ENCODE data around the gene CNTNAP4. TPM values are rescaled to one million over a fixed set of nuclear protein-coding genes. Genes with fewer than 3 reads are reported as not detected.

CNTNAP4 gene
- total and polyA plus RNA-seq, 10 of the 15 experiments (the other 5 are each of a cell fraction or from before 2014, with no cell fraction given) = 0.45 to 1.9 (median 0.90) TPM

DNA sequence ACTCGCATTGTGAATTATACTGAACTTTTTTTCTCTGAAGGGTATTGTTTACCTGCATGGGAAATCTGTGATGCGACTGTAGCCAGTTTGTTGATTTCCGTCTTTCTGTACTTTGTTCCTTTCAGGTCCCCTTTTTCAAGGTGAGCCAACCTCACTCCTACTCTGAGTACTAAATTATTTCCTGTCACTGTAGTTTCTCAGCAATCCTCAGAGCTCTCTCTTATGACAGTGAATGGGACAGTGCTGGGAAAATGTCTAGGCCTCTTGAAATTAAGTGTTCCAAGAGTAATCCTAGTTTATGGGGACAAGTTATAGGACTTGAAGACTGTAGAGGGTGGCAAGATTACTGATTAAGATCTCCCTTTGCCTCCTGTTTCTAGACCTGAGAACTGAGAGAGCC, 167.6 kb downstream of the CNTNAP4 start:
- Histone ChIP-seq H3K27me3 (replicated peaks in 1 of 2; ENCODE audit: control insufficient read depth in 2 of 2, insufficient read depth in 2 of 2, low read length in 1 of 2) (no peaks in the 10 kb centered on the region), H3K4me2 (ENCODE audit: control insufficient read depth, insufficient read depth) (no peak overlapping the region), H4K20me1 (ENCODE audit: control insufficient read depth, insufficient read depth) (no peaks in the 10 kb centered on the region), H2AFZ (ENCODE audit: control insufficient read depth, low read depth, low read length) (no peak overlapping the region), H3K4me1 (ENCODE audit: control insufficient read depth, insufficient read depth, low read length) (no peaks in the 10 kb centered on the region), H3K79me2 (ENCODE audit: control insufficient read depth, insufficient read depth, low read length) (no peaks in the 10 kb centered on the region), H3K27ac (ENCODE audit: control insufficient read depth, insufficient read depth) (no peak overlapping the region), H3K9me3 (replicated peaks; ENCODE audit: control insufficient read depth, insufficient read depth, low read length) (no peaks in the 10 kb centered on the region), H3K4me3 (no peak overlapping the region), H3K9ac (ENCODE audit: control insufficient read depth, insufficient read depth, low read length) (no peak overlapping the region), H3K36me3 (ENCODE audit: control insufficient read depth in 2 of 2, insufficient read depth in 2 of 2, low read length in 1 of 2) (no peaks in the 10 kb centered on the region)
- WGBS (ENCODE audit: insufficient coverage, insufficient replicate concordance, low lambda C conversion rate, missing lambda C conversion rate) = 44% methylated on average over 2 of the region's 3 CpGs
- TF ChIP-seq EP300 (IDR thresholded peaks at IDR 0.05; ENCODE audit: borderline replicate concordance in 1 of 2, control insufficient read depth in 1 of 2, low read depth in 2 of 2, low read length in 2 of 2) = no peak
- no peak for TF ChIP-seq SRF (IDR thresholded peaks at IDR 0.05; ENCODE audit: low read depth in 2 of 2, low read length in 2 of 2)
- no peak for TF ChIP-seq CHD4 (IDR thresholded peaks at IDR 0.05)
- no peak for TF ChIP-seq SMARCA5 (IDR thresholded peaks at IDR 0.05)
- DNase-seq (ENCODE audit: low read depth, low spot score) (no peak), FAIRE-seq (no peak), ATAC-seq (no peak)
- POLR2A ChIA-PET = no interaction called here
- BruUV-seq (replicated peaks) = no TSS peak
- in situ Hi-C loops (cut with MboI) = no loop called here
- CTCF ChIA-PET = no interaction called here
- intact Hi-C loops (cut with micrococcal nuclease; ENCODE audit: unreplicated experiment) = no loop called here
- SMC1A ChIA-PET (ENCODE audit: uncharacterized antibody, unreplicated experiment) = interaction anchor here (0.8 kb wide), 1 partner anchor 14 kb away, joined by 3 read pairs; no protein-coding TSS in a partner anchor
- RAD21 ChIA-PET (ENCODE audit: unreplicated experiment) = interaction anchor here (0.6 kb wide), 1 partner anchor 69 kb away, joined by 3 read pairs; no protein-coding TSS in a partner anchor

- RAD21 ChIA-PET (ENCODE audit: unreplicated experiment) = no interaction called here
These were observed 168.6 kb downstream of the CNTNAP4 start for GRCh38 chr16:76445815-76446214.

More at GRCh38 chr16:76445815-76446214, 168.6 kb downstream of the CNTNAP4 start:
- H3K4me1 ChIP-seq (ENCODE audit: control insufficient read depth, insufficient read depth, low read length) = no peaks in the 10 kb centered on the region
- ChIA-PET CTCF (no interaction called here), POLR2A (no interaction called here), SMC1A (ENCODE audit: uncharacterized antibody, unreplicated experiment) (interaction anchor here (0.8 kb wide), 1 partner anchor 13 kb away, joined by 3 read pairs; no protein-coding TSS in a partner anchor)
- H3K9me3 ChIP-seq (replicated peaks; ENCODE audit: control insufficient read depth, insufficient read depth, low read length) = no peaks in the 10 kb centered on the region
- H3K4me3 ChIP-seq = no peak overlapping the region
- H3K4me2 ChIP-seq (ENCODE audit: control insufficient read depth, insufficient read depth) = no peak overlapping the region
- in situ Hi-C loops (cut with MboI) = no loop called here
- intact Hi-C loops (cut with micrococcal nuclease; ENCODE audit: unreplicated experiment) = no loop called here
- H3K79me2 ChIP-seq (ENCODE audit: control insufficient read depth, insufficient read depth, low read length) = no peaks in the 10 kb centered on the region
- no peak overlapping the region for H3K27ac ChIP-seq (ENCODE audit: control insufficient read depth, insufficient read depth)
- ATAC-seq (no peak), FAIRE-seq (no peak), DNase-seq (ENCODE audit: low read depth, low spot score) (no peak)
- no peak overlapping the region for H2AFZ ChIP-seq (ENCODE audit: control insufficient read depth, low read depth, low read length)
- 30% methylated on average over 3 of the region's 3 CpGs for WGBS (ENCODE audit: insufficient coverage, insufficient replicate concordance, low lambda C conversion rate, missing lambda C conversion rate)
- H3K36me3 ChIP-seq (ENCODE audit: control insufficient read depth in 2 of 2, insufficient read depth in 2 of 2, low read length in 1 of 2) = no peaks in the 10 kb centered on the region
- no TSS peak for BruUV-seq (replicated peaks)
- TF ChIP-seq KDM1A (IDR thresholded peaks at IDR 0.05; ENCODE audit: borderline replicate concordance) (no peak), CHD4 (IDR thresholded peaks at IDR 0.05) (no peak)
- no peaks in the 10 kb centered on the region for H3K27me3 ChIP-seq (replicated peaks in 1 of 2; ENCODE audit: control insufficient read depth in 2 of 2, insufficient read depth in 2 of 2, low read length in 1 of 2)
- H4K20me1 ChIP-seq (ENCODE audit: control insufficient read depth, insufficient read depth) = no peaks in the 10 kb centered on the region
- no peak overlapping the region for H3K9ac ChIP-seq (ENCODE audit: control insufficient read depth, insufficient read depth, low read length)

All from GM12878 (cell line).